ENCODE measurements around the gene RASGRF2. TPM values are rescaled to one million over a fixed set of nuclear protein-coding genes. Genes with fewer than 3 reads are reported as not detected.
"Not testable (repeated sequence)": the region's sequence is repeated elsewhere in the genome, so short reads cannot be mapped to it uniquely, and the experiment has no call there.

Gene RASGRF2
- total RNA-seq, 1 donor from 2014 or later, result 19.4 TPM

DNA sequence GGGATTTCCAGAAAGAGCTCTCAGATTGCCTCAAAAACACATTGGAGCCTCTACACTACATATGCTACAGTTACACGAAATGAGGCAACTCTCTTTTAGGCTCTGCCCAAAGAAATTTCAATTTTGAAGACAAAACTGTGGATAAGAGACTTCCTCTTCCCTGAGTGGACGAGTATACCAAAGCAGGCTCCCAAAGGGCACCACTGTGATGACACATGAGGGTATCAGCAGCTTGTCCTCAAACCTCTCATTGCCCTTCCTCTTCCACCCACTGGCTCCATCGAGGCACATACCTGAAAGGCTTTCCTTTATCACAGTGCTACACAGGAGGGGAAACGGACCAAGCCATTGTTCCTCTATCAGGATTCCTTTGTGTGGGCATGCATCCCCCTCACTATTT is 284.3 kb downstream of the RASGRF2 start:
- H3K27ac Mint-ChIP-seq, result no peak overlapping the region
- H3K36me3 Mint-ChIP-seq (ENCODE audit: low read depth), result no peaks in the 10 kb centered on the region
- intact Hi-C loops (cut with micrococcal nuclease), result no loop called here
- no peaks in the 10 kb centered on the region for H3K27me3 Mint-ChIP-seq (ENCODE audit: low read depth)
- H3K4me3 Mint-ChIP-seq (ENCODE audit: low read depth), result no peak overlapping the region
- H3K4me1 Mint-ChIP-seq (ENCODE audit: low read depth), result peaks cover 6% of the 10 kb centered on the region
- H3K9me3 Mint-ChIP-seq, result no peaks in the 10 kb centered on the region
- no peak for DNase-seq (ENCODE audit: low spot score)

DNA sequence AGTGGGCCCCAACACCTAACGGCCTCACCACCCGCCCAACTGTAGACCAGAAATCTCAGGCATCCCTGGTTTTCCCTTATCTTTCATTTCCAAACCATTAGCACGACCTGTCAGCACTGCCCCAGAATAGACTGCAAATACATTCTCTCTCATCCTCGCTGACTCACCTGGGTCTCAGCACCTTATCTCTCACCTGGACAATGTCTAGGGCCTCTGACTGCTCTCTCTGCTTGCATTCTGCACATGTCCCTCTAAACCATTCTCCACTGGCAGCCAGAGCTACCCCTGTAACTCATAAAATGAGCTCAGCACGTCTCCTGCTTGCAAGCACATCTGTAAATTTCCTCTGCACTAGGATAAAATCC is 285.7 kb downstream of the RASGRF2 start:
- Mint-ChIP-seq H3K27me3 (ENCODE audit: low read depth) (no peaks in the 10 kb centered on the region), H3K27ac (no peak overlapping the region), H3K36me3 (ENCODE audit: low read depth) (no peaks in the 10 kb centered on the region), H3K9me3 (peaks cover 5% of the 10 kb centered on the region), H3K4me3 (ENCODE audit: low read depth) (no peak overlapping the region), H3K4me1 (ENCODE audit: low read depth) (peaks cover 6% of the 10 kb centered on the region)
- intact Hi-C loops (cut with micrococcal nuclease), result no loop called here
- no peak for DNase-seq (ENCODE audit: low spot score)

DNA sequence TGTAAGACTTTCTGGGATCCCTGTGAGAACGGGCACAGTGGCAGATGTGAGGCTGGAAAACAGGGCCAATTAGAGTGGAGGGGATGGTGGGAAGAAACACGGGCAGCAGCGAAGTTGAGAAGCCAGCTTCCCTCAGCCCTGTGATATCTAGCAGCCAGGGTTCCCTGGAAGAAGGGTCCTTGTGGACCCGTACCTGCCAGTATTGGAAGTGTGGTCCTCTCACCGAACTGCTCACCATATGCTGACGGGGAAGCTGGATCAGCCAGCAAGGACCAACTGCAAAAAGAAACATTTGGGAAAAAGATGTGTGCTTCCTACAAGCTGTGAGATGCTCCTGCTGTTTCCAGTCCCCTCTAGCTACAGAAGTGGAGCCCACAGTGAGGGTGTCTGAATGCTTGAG is 286.5 kb downstream of the RASGRF2 start:
- H3K4me3 Mint-ChIP-seq (ENCODE audit: low read depth), result no peak overlapping the region
- intact Hi-C loops (cut with micrococcal nuclease), result no loop called here
- no peaks in the 10 kb centered on the region for H3K27me3 Mint-ChIP-seq (ENCODE audit: low read depth)
- H3K36me3 Mint-ChIP-seq (ENCODE audit: low read depth), result no peaks in the 10 kb centered on the region
- no peak overlapping the region for H3K27ac Mint-ChIP-seq
- DNase-seq (ENCODE audit: low spot score), result no peak
- peaks cover 5% of the 10 kb centered on the region for H3K9me3 Mint-ChIP-seq
- peaks cover 6% of the 10 kb centered on the region for H3K4me1 Mint-ChIP-seq (ENCODE audit: low read depth)

DNA sequence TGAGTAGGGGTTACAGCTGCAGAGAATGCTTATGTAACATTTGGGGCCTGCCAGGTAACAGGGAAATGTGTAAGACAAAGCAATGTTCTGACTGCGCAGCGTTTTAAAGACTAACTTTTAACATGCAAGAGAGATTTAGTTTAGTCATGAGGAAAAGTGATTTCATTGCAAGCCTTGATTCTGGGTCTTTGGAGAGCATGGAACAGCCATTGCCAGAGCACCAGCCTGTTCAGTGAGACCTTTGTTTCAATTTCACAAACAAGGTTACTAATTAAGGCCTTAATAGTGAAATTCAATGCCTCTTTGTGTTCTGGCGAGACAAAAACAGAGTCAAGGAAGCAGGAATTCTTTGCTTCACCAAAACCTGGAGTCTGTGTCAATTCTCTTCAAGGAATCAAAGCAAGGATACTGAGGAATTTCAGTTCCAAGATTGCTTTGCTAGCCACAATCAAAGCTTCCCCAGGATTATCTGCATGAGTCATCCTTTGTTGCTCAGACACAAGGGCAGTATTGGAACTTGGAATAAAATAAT is 287.3 kb downstream of the RASGRF2 start:
- no peak for DNase-seq (ENCODE audit: low spot score)
- H3K36me3 Mint-ChIP-seq (ENCODE audit: low read depth), result no peaks in the 10 kb centered on the region

DNA sequence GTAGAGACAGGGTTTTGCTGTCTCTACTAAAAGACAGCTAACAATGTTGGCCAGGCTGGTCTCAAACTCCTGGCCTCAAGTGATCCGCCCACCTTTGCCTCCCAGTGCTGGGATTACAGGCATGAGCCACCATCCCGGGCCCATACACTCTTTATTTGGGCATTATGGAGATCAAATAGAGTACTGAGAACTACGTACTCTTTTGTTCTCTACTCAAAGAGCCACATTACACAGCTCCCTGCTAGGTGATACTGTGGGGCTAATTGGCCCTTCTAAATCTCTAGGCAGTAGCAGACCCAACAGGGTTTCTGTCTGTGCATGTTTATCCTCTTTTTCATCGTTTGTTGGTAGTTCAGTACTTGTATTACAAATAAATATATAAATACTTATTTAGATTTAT is 289.1 kb downstream of the RASGRF2 start:
- H3K36me3 Mint-ChIP-seq (ENCODE audit: low read depth), result no peaks in the 10 kb centered on the region
- no peaks in the 10 kb centered on the region for H3K27me3 Mint-ChIP-seq (ENCODE audit: low read depth)
- H3K4me3 Mint-ChIP-seq (ENCODE audit: low read depth), result no peak overlapping the region
- peaks cover 5% of the 10 kb centered on the region for H3K9me3 Mint-ChIP-seq
- intact Hi-C loops (cut with micrococcal nuclease), result no loop called here
- H3K4me1 Mint-ChIP-seq (ENCODE audit: low read depth), result no peaks in the 10 kb centered on the region
- H3K27ac Mint-ChIP-seq, result no peak overlapping the region
- DNase-seq (ENCODE audit: low spot score), result no peak

More for the DNA sequence above, 287.3 kb downstream of the RASGRF2 start:
- no peaks in the 10 kb centered on the region for H3K27me3 Mint-ChIP-seq (ENCODE audit: low read depth)
- H3K4me1 Mint-ChIP-seq (ENCODE audit: low read depth), result no peaks in the 10 kb centered on the region
- H3K27ac Mint-ChIP-seq, result no peak overlapping the region
- intact Hi-C loops (cut with micrococcal nuclease), result no loop called here
- H3K4me3 Mint-ChIP-seq (ENCODE audit: low read depth), result no peak overlapping the region
- H3K9me3 Mint-ChIP-seq, result peaks cover 5% of the 10 kb centered on the region

DNA sequence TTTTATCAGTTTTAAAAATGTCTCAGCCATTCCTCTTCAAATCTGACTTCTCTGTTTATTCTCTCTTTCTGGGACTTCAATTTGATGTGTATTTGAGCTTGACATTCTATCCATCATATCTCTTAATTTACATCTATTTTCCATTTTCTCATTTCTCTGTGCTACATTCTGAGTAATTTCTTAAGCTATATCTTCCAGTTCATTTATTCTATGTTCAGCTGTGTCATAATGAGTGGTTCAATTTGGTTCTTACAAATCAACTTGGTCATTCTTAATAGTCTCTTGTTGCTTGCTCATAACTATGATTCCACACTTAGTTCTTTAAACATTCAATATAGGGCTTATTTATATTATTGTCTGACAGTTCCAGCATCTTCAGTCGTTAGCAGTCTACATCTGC is 289.8 kb downstream of the RASGRF2 start:
- Mint-ChIP-seq H3K4me3 (ENCODE audit: low read depth) (no peak overlapping the region), H3K9me3 (peaks cover 5% of the 10 kb centered on the region), H3K4me1 (ENCODE audit: low read depth) (no peaks in the 10 kb centered on the region), H3K27ac (no peak overlapping the region), H3K36me3 (ENCODE audit: low read depth) (no peaks in the 10 kb centered on the region), H3K27me3 (ENCODE audit: low read depth) (no peaks in the 10 kb centered on the region)
- DNase-seq (ENCODE audit: low spot score), result no peak
- intact Hi-C loops (cut with micrococcal nuclease), result no loop called here

DNA sequence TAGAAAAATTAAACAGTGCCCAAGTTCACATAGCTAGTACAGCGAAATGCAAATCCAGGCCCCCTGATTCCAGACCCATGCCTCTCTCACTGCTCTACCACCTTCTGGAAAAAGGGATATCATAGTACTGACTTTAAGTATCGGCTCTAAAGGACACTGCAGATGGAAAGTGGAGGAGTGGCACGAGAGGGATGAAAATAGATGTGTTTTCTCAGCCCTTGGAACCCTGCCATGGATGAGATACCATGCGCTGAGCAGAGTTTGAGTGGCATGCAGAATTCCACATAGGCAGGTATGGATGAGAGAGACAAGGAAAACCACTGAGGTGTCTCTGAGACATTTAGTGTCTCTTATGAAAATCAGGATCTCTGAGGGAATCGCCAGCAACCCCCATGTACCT is 291.8 kb downstream of the RASGRF2 start:
- H3K4me3 Mint-ChIP-seq (ENCODE audit: low read depth), result no peak overlapping the region
- H3K9me3 Mint-ChIP-seq, result peaks cover 5% of the 10 kb centered on the region
- H3K27ac Mint-ChIP-seq, result no peak overlapping the region
- no peak for DNase-seq (ENCODE audit: low spot score)
- H3K4me1 Mint-ChIP-seq (ENCODE audit: low read depth), result peaks cover 3% of the 10 kb centered on the region
- no peaks in the 10 kb centered on the region for H3K36me3 Mint-ChIP-seq (ENCODE audit: low read depth)
- intact Hi-C loops (cut with micrococcal nuclease), result no loop called here
- no peaks in the 10 kb centered on the region for H3K27me3 Mint-ChIP-seq (ENCODE audit: low read depth)

DNA sequence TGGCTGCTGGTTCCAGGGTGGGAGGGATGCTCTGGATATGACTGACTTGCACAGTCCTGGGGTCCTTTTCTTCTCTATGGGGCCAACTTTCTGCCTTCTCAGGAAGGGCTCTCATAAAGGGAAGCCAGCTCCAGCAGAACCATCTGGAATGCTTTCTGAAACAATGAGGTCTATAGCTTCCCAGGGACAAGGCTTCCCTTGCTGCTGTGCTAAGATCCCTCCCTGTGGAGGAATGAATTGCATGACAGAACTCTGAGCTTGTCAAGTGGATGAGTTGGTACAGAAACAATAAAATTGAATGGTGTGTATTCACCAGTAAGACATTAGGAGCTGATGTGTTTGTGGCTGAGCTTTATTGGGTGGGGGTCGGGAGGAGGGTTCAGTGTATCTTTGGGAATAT is 292.7 kb downstream of the RASGRF2 start:
- Mint-ChIP-seq H3K9me3 (peaks cover 5% of the 10 kb centered on the region), H3K27me3 (ENCODE audit: low read depth) (no peaks in the 10 kb centered on the region), H3K27ac (no peak overlapping the region), H3K36me3 (ENCODE audit: low read depth) (no peaks in the 10 kb centered on the region), H3K4me1 (ENCODE audit: low read depth) (peaks cover 3% of the 10 kb centered on the region), H3K4me3 (ENCODE audit: low read depth) (no peak overlapping the region)
- no peak for DNase-seq (ENCODE audit: low spot score)
- intact Hi-C loops (cut with micrococcal nuclease), result no loop called here

DNA sequence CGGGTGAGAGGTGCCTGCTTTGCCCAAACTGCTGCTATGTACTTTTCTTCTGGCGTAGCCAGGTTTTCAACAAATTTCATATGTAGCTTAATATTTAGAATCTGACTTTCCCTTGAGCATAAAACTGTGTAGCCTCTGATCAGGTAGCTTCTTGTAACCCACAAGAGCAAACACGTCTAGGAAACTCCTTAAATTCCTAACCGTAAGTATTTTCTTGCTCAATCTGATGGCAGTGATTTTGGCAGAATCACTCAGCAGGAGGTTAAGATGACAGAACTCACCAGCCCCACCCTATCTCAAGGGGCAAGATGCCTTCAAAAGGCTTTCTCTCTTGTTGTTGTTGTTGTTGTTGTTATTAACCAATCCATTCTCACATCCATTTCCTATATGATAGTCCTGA is 293.7 kb downstream of the RASGRF2 start:
- H3K36me3 Mint-ChIP-seq (ENCODE audit: low read depth), result no peaks in the 10 kb centered on the region
- intact Hi-C loops (cut with micrococcal nuclease), result no loop called here
- H3K27me3 Mint-ChIP-seq (ENCODE audit: low read depth), result no peaks in the 10 kb centered on the region
- DNase-seq (ENCODE audit: low spot score), result no peak
- peaks cover 3% of the 10 kb centered on the region for H3K4me1 Mint-ChIP-seq (ENCODE audit: low read depth)
- H3K4me3 Mint-ChIP-seq (ENCODE audit: low read depth), result no peak overlapping the region
- no peak overlapping the region for H3K27ac Mint-ChIP-seq
- H3K9me3 Mint-ChIP-seq, result peaks cover 5% of the 10 kb centered on the region

DNA sequence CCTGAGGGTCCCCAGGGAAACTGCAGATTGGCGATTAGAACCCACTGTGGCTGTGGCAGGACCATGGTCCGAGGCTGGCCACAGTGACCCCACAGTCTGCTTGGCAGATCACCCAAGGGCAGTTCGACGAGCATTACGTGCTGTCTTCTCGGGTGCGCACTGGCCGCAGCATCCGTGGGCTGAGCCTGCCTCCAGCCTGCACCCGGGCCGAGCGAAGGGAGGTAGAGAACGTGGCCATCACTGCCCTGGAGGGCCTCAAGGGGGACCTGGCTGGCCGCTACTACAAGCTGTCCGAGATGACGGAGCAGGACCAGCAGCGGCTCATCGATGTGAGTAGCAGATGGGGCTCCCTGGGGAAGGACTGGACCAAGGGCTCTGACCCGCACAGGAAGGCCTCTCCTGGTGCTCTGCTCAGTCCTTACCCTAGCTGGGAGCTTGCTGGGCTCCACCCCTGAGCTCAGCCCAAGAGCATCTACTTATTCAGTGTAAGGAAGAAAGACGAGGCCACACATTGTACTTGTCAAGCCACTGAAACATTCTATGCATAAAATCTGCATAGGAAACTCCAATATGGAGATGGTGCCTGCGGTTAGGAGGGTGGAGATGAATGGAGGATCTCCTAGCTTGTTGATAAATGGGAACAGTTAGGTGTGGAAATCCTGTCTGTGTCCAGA is 294.9 kb downstream of the RASGRF2 start:
- peaks cover 6% of the 10 kb centered on the region for H3K36me3 Mint-ChIP-seq (ENCODE audit: low read depth)
- no peak overlapping the region for H3K4me3 Mint-ChIP-seq (ENCODE audit: low read depth)
- H3K27ac Mint-ChIP-seq, result no peak overlapping the region
- no peaks in the 10 kb centered on the region for H3K27me3 Mint-ChIP-seq (ENCODE audit: low read depth)
- intact Hi-C loops (cut with micrococcal nuclease), result no loop called here
- DNase-seq (ENCODE audit: low spot score), result no peak
- H3K4me1 Mint-ChIP-seq (ENCODE audit: low read depth), result peaks cover 3% of the 10 kb centered on the region
- H3K9me3 Mint-ChIP-seq, result peaks cover 7% of the 10 kb centered on the region

DNA sequence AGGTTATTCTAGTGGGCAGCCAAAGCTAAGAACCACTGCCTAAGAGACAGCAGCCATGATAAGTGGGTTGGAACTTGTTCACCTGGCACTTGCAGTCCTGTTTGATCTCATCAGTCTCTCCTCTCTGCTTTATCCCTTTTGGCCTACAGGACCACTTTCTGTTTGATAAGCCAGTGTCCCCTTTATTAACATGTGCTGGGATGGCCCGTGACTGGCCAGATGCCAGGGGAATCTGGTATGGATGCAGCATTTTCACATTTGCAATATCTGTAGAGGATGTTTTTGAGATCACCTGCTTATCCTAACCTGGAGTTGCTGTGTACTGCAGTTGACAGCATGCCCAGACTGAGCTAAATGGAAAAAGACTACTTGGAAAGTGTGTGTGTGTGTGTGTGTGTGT is 296.6 kb downstream of the RASGRF2 start:
- no peak for DNase-seq (ENCODE audit: low spot score)
- peaks cover 19% of the 10 kb centered on the region for H3K9me3 Mint-ChIP-seq
- no peak overlapping the region for H3K4me3 Mint-ChIP-seq (ENCODE audit: low read depth)
- peaks cover 9% of the 10 kb centered on the region for H3K36me3 Mint-ChIP-seq (ENCODE audit: low read depth)
- no peaks in the 10 kb centered on the region for H3K27me3 Mint-ChIP-seq (ENCODE audit: low read depth)
- peaks cover 3% of the 10 kb centered on the region for H3K4me1 Mint-ChIP-seq (ENCODE audit: low read depth)
- intact Hi-C loops (cut with micrococcal nuclease), result no loop called here
- no peak overlapping the region for H3K27ac Mint-ChIP-seq

DNA sequence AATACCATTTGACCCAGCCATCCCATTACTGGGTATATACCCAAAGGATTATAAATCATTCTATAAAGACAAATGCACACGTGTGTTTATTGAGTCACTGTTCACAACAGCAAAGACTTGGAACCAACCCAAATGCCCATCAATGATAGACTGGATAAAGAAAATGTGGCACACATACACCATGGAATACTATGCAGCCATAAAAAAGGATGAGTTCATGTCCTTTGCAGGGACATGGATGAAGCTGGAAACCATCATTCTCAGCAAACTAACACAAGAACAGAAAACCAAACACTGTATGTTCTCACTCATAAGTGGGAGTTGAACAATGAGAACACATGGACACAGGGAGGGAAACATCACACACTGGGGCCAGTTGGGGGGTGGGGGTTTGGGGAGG is 302.6 kb downstream of the RASGRF2 start:
- DNase-seq (ENCODE audit: low spot score); H3K27ac Mint-ChIP-seq; H3K4me1 Mint-ChIP-seq (ENCODE audit: low read depth); intact Hi-C loops (cut with micrococcal nuclease); H3K27me3 Mint-ChIP-seq (ENCODE audit: low read depth); H3K4me3 Mint-ChIP-seq (ENCODE audit: low read depth): not testable (repeated sequence)
- peaks cover 31% of the 10 kb centered on the region for H3K9me3 Mint-ChIP-seq
- H3K36me3 Mint-ChIP-seq (ENCODE audit: low read depth), result peaks cover 13% of the 10 kb centered on the region

DNA sequence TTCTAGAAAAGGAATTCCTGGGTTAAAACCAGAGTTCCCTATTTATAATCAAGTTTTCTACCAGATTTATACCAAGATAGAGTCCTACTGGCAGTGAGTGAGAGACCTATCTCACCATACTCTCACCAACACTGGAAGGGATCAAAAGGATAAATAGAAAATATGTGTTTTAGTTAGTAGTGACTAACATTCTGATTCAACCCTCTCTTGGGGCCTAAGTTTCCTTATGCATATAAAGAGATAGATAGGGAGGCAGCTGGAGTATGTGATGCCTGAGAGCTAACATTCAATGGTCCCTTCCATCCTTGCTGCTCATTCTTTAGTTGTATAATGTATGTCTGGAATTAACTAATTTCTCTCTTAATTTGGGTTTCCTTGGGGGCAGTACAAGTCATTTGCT is 304.9 kb downstream of the RASGRF2 start:
- Mint-ChIP-seq H3K4me1 (ENCODE audit: low read depth) (peaks cover 3% of the 10 kb centered on the region), H3K27ac (no peak overlapping the region)

More for the DNA sequence above, 304.9 kb downstream of the RASGRF2 start:
- Mint-ChIP-seq H3K27me3 (ENCODE audit: low read depth) (no peaks in the 10 kb centered on the region), H3K9me3 (peaks cover 26% of the 10 kb centered on the region), H3K4me3 (ENCODE audit: low read depth) (no peak overlapping the region), H3K36me3 (ENCODE audit: low read depth) (peaks cover 6% of the 10 kb centered on the region)
- intact Hi-C loops (cut with micrococcal nuclease), result no loop called here
- no peak for DNase-seq (ENCODE audit: low spot score)

Data from activated T-helper 2 cell treated with anti-CD3 and anti-CD28 coated beads, Interferon-gamma antibody, Interleukin-2, Interleukin-4, amounts not matched to agents 10 μg/mL and 5 μg/mL and 100 μg/mL, durations not matched to agents 14 hours and 24 hours and 36 hours (primary cell).